GM10248 (cell line): Measurements from ENCODE around the gene UTS2B.
A peak's percentile ranks its signal among the peaks of the same experiment; 100 is the strongest.

ENCODE experiments used
- CTCF ChIA-PET: fragments of 300-600 bp; sonication (Branson Sonifier 250); formaldehyde crosslinking; extraction: SDS; loops from one replicate; lab custom pipeline; 2021; ENCODE audit warnings: antibody characterized with exemption; lab: Yijun Ruan, JAX
- POLR2A ChIA-PET: fragments of 350-650 bp; sonication (Branson Sonifier 250); formaldehyde crosslinking; extraction: SDS; loops from one replicate; lab custom pipeline; 2020; ENCODE audit warnings: antibody characterized with exemption; lab: Yijun Ruan, JAX
- DNase-seq: peaks from one replicate; pipeline ENCODE4 v3.0.0; 2012; ENCODE audit errors: extremely low spot score
- TF ChIP-seq, protein P1 (sequence below): IDR thresholded peaks from 2 replicates; pipeline ENCODE4 v1.5.1; 2012; ENCODE audit warnings: mild to moderate bottlenecking, low read depth; ENCODE audit errors: extremely low read depth, missing control alignments, control extremely low read depth

The UTS2B gene

DNA sequence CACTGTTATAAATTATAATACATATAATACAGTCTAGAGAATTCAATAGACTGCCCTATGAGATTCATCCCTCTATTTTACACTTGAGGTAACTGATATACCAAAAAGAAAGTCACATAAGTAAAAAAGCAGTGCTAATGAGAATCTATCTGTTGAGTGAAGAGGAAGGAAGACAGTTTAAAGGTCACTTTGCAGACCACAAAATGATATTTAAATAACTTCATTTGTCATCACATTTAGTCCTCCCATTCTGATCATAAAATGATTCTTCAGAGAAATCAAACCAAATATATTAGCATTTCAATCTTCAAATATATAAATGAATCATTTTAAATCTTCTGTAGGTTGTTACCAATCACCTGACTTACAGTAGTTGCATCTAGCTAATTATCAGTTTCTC lies 61.6 kb downstream of the UTS2B start:
- no peak for DNase-seq

DNA sequence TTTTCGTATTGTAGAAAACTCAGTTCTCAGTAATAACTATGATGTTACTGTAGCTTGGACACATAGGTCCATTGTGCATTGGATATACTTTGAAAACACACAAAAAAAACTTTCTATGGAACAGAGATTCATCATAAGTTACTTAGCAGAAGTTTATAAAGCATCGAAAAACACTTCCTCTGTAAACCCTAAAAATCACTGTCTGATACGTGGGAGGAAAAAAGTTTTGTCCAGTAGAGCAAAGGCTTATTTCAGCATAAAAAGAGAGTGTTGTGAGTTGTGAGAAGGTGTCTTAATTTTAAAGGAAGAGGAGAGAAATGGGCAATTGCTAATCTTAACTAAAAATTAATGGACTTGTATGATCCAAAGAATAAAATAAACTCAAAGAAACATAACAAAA lies 66.5 kb downstream of the UTS2B start:
- POLR2A ChIA-PET: no interaction called here
- CTCF ChIA-PET: interaction anchor here (1.9 kb wide), 1 partner anchor 11 kb away, joined by 4 read pairs; no protein-coding TSS in a partner anchor
- DNase-seq: no peak
- TF ChIP-seq, protein P1, sequence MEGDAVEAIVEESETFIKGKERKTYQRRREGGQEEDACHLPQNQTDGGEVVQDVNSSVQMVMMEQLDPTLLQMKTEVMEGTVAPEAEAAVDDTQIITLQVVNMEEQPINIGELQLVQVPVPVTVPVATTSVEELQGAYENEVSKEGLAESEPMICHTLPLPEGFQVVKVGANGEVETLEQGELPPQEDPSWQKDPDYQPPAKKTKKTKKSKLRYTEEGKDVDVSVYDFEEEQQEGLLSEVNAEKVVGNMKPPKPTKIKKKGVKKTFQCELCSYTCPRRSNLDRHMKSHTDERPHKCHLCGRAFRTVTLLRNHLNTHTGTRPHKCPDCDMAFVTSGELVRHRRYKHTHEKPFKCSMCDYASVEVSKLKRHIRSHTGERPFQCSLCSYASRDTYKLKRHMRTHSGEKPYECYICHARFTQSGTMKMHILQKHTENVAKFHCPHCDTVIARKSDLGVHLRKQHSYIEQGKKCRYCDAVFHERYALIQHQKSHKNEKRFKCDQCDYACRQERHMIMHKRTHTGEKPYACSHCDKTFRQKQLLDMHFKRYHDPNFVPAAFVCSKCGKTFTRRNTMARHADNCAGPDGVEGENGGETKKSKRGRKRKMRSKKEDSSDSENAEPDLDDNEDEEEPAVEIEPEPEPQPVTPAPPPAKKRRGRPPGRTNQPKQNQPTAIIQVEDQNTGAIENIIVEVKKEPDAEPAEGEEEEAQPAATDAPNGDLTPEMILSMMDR: no peak

More for the DNA sequence above, 61.6 kb downstream of the UTS2B start:
- TF ChIP-seq, protein P1: no peak
- ChIA-PET CTCF (interaction anchor here (0.9 to 7.8 kb wide), 7 partner anchors 9 to 89 kb away, joined by 3 to 40 read pairs (median 5); no protein-coding TSS in a partner anchor), POLR2A (no interaction called here)

DNA sequence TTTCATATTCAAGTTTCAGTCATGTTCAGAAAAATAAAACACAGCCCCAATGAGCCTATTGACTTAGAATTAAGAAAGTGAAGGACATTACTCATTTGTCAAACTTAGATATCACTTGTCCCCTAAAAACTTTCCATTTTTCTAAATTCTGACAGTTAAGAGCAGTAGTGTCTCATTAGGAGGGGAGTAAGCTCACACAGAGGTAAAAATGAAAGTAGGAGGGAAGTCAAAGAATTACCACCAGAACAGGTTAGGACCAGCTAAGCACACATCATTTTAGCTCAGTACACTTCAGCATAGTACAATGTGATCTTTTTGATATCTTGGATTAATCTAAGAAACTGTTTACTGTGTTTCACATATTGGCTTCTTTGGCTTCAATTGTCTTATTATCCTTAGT lies 67.0 kb downstream of the UTS2B start:
- ChIA-PET POLR2A (no interaction called here), CTCF (interaction anchor here (1.1 to 2.1 kb wide), 3 partner anchors 12 to 134 kb away, joined by 3 to 4 read pairs (median 4); no protein-coding TSS in a partner anchor)
- TF ChIP-seq, protein P1: no peak
- peak; percentile 41 for DNase-seq

DNA sequence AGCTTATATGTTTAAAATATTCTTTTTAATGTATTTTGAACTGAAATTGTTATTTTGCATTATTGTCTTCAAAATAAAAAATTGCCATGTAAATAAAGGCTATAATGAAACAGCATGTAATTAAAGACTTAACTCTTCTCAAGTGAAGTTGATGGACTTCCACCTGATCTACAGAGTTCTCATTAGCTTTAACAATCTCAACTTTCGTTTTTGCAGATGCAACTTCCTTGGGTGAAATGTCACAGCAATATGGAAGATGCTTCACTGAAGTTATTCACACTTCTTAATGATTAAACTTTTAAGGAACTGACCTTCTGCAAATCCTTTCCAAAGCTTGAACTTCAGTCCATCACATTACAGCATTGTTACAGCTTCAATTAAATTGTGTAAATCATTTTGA lies 67.7 kb downstream of the UTS2B start:
- TF ChIP-seq, protein P1: no peak
- DNase-seq: peak; percentile 21
- ChIA-PET CTCF (interaction anchor here (1.1 to 2.1 kb wide), 3 partner anchors 13 to 135 kb away, joined by 3 to 4 read pairs (median 4); no protein-coding TSS in a partner anchor), POLR2A (no interaction called here)

DNA sequence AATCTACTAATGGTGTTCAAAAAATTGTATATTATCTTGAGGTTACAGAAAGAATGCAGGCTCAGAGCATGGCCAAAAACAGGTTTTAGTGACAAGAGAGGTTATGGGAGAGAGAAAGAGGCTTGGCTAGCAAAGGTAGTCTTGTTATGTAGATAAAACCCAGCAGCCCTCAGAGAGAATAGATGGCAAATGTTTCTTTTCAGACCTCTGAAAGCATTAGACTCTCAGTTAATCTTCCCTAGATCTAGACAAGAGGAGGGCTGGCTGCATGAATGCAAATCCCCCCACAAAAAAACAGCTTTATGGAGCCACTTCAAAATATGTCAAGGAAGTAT lies 69.1 kb downstream of the UTS2B start:
- ChIA-PET CTCF (interaction anchor here (1.7 to 2.1 kb wide), 2 partner anchors 22 to 136 kb away, joined by 4 to 7 read pairs; no protein-coding TSS in a partner anchor), POLR2A (no interaction called here)
- TF ChIP-seq, protein P1: no peak
- DNase-seq: no peak

DNA sequence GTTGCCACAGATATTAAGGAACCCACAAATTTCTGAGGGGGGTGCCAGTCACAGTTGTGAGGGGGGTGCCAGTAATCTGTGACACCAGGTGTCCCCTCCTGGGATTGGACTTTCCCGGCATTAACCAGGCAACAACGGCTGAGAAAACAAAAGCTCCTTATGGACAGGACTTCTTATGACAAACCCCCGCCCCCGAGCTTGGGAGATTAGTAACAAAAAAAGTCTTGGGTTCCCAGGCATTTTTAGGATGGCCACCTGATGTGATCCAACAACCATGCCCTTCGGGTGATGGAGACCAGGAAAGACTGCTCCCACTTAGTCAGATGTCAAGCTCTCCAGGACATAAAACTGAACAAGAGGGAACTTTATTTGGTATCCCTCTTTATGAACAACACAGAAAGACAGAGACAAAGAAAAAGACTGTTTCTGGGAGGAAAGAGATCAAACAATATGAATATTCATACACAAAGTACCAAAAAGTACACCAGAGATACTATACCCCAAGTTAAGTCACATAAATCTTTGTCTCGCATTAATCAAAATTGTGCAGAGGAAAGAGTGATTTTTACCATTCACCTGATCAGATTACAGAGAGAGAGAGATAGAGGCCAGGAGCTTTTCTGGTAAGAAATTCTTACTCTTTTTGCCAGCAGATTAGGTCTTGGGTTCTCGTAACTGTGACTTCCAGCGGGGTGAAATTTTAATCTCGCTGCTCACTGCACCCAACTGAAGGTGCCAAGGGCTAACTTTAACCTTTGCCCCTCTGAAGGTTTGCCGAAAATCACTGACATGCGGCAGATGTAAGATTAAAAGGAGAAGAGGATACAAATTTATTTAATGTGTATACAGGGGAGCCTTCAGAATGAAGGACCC lies 69.7 kb downstream of the UTS2B start:
- TF ChIP-seq, protein P1: no peak
- DNase-seq: no peak
- CTCF ChIA-PET: interaction anchor here (1.0 to 1.7 kb wide), 5 partner anchors 8 to 23 kb away, joined by 3 to 7 read pairs (median 4); no protein-coding TSS in a partner anchor
- POLR2A ChIA-PET: no interaction called here
